GM21390 (cell line): ENCODE data around the gene UBE2D3.

ENCODE experiments used
- ATAC-seq: cut with Tn5 transposase; IDR thresholded peaks from one replicate; pipeline ENCODE4 v1.9.1; 2021; ENCODE audit not compliant: unreplicated experiment

Gene UBE2D3

GRCh38 chr4:102758241-102759160 lies 68.8 kb downstream of the UBE2D3 start:
- ATAC-seq = no peak

DNA sequence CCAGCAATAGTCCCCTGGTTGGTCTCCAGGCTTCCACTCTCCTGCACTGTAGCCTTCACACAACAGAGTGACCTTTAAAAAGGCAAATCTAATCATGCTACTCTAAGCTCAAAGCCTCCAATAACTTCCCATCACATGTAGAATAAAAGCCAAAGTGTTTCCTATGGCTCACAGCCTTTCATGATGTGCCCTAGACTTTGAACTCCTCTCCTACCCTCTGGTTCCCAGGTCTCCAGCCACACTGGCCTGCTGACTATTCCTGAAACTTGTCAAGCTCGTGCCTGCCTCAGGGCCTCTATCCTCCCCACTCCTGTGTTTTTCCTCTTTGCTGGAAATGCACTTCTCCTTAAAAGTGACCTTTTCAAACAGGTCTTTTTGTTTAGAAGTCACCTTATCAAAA lies 69.7 kb downstream of the UBE2D3 start:
- ATAC-seq = no peak

- ATAC-seq = no peak
These were observed 73.3 kb downstream of the UBE2D3 start for GRCh38 chr4:102754044-102754443.

- ATAC-seq = no peak
These were observed 75.4 kb downstream of the UBE2D3 start for GRCh38 chr4:102751941-102752340.
